GM23338 (cell line): ENCODE data around the gene CREB3L4. TPM values are rescaled to one million over a fixed set of nuclear protein-coding genes. Genes with fewer than 3 reads are reported as not detected.

ENCODE experiments used
- ATAC-seq: fragments of 200-7000 bp; cut with Tn5 transposase; 3 replicates; pipeline ENCODE4 v1.9.1; 2020
- DNase-seq: peaks from one replicate; pipeline ENCODE4 v3.0.0-alpha.2; 2015; ENCODE audit warnings: low spot score
- H2AFZ ChIP-seq: fragments of 200-600 bp; sonication (generic); 2 replicates; pipeline ENCODE4 v1.8.0; 2016; ENCODE audit warnings: antibody characterized with exemption, mild to moderate bottlenecking, moderate library complexity
- H3F3A ChIP-seq: fragments of 200-600 bp; sonication (generic); replicated peaks from 2 replicates; pipeline ENCODE4 v1.8.0; 2017; ENCODE audit warnings: antibody characterized with exemption, mixed run types, low read depth
- H3K27ac ChIP-seq: fragments of 200-600 bp; sonication (generic); 2 replicates; pipeline ENCODE4 v1.6.1; 2016; ENCODE audit warnings: low read depth
- H3K27me3 ChIP-seq: fragments of 200-600 bp; sonication (generic); 2 replicates; pipeline ENCODE4 v1.8.0; 2016; ENCODE audit warnings: mild to moderate bottlenecking, mixed run types, moderate library complexity; ENCODE audit not compliant: insufficient read depth
- H3K36me3 ChIP-seq: fragments of 200-600 bp; sonication (generic); 2 replicates; pipeline ENCODE4 v1.8.0; 2016; ENCODE audit warnings: mild to moderate bottlenecking; ENCODE audit not compliant: insufficient read depth
- H3K4me1 ChIP-seq: fragments of 200-600 bp; sonication (generic); 2 replicates; pipeline ENCODE4 v1.8.0; 2016; ENCODE audit warnings: mild to moderate bottlenecking, moderate library complexity; ENCODE audit not compliant: insufficient read depth
- H3K4me2 ChIP-seq: fragments of 200-600 bp; sonication (generic); 2 replicates; pipeline ENCODE4 v1.7.1; 2017; ENCODE audit warnings: mixed run types
- H3K4me3 ChIP-seq: fragments of 200-600 bp; sonication (generic); 2 replicates; pipeline ENCODE4 v1.6.1; 2016; ENCODE audit warnings: mixed run types
- H3K79me2 ChIP-seq: fragments of 200-600 bp; sonication (generic); replicated peaks from 2 replicates; pipeline ENCODE4 v1.8.0; 2017; ENCODE audit warnings: mild to moderate bottlenecking; ENCODE audit not compliant: insufficient read depth
- H3K9me2 ChIP-seq: fragments of 200-600 bp; sonication (generic); 2 replicates; pipeline ENCODE4 v1.8.0; 2017; ENCODE audit not compliant: insufficient read depth
- H4K20me1 ChIP-seq: fragments of 200-600 bp; sonication (generic); replicated peaks from 2 replicates; pipeline ENCODE4 v1.8.0; 2017; ENCODE audit warnings: mild to moderate bottlenecking; ENCODE audit not compliant: insufficient read depth
- H3K27ac Mint-ChIP-seq: 2 replicates; pipeline ENCODE4 v1.8.0; 2020; ENCODE audit warnings: inconsistent platforms, mild to moderate bottlenecking, moderate library complexity, mixed read lengths
- H3K27me3 Mint-ChIP-seq: 3 replicates; pipeline ENCODE4 v1.8.0; 2022; ENCODE audit warnings: low read depth, mild to moderate bottlenecking, moderate library complexity, mixed read lengths, inconsistent platforms; ENCODE audit not compliant: insufficient read depth, poor library complexity
- H3K36me3 Mint-ChIP-seq: 3 replicates; pipeline ENCODE4 v1.8.0; 2021; ENCODE audit warnings: low read depth, mild to moderate bottlenecking, inconsistent platforms, moderate library complexity, mixed read lengths
- H3K4me1 Mint-ChIP-seq: 3 replicates; pipeline ENCODE4 v1.8.0; 2020; ENCODE audit warnings: mild to moderate bottlenecking, inconsistent platforms, mixed read lengths
- H3K4me3 Mint-ChIP-seq: 3 replicates; pipeline ENCODE4 v1.8.0; 2021; ENCODE audit warnings: moderate library complexity, mild to moderate bottlenecking, inconsistent platforms, mixed read lengths
- H3K9me3 Mint-ChIP-seq: 3 replicates; pipeline ENCODE4 v1.8.0; 2020; ENCODE audit warnings: moderate library complexity, mild to moderate bottlenecking, inconsistent platforms, mixed read lengths
- CREB1 ChIP-seq: fragments of 250-450 bp; sonication (Bioruptor Pico); IDR thresholded peaks from 2 replicates; pipeline ENCODE4 v1.5.0; 2020; ENCODE audit warnings: low read depth, mild to moderate bottlenecking, moderate library complexity
- EZH2 ChIP-seq: fragments of 200-600 bp; sonication (generic); IDR thresholded peaks from one replicate; pipeline ENCODE4 v1.8.0; 2017; ENCODE audit warnings: antibody characterized with exemption, mild to moderate bottlenecking, low read depth; ENCODE audit not compliant: unreplicated experiment
- EZH2phosphoT487 ChIP-seq: fragments of 200-600 bp; sonication (generic); IDR thresholded peaks from one replicate; pipeline ENCODE4 v1.8.1; 2018; ENCODE audit warnings: antibody characterized with exemption; ENCODE audit not compliant: unreplicated experiment
- JUNB ChIP-seq: IDR thresholded peaks from one replicate; pipeline ENCODE4 v1.6.1; 2016; ENCODE audit warnings: antibody characterized with exemption; ENCODE audit not compliant: unreplicated experiment
- NANOG ChIP-seq: IDR thresholded peaks from 2 replicates; pipeline ENCODE4 v1.6.1; 2016; ENCODE audit warnings: antibody characterized with exemption, borderline replicate concordance
- POLR2AphosphoS5 ChIP-seq: IDR thresholded peaks from 2 replicates; pipeline ENCODE4 v1.6.1; 2016; ENCODE audit warnings: antibody characterized with exemption, low read depth
- STAT1 ChIP-seq: IDR thresholded peaks from one replicate; pipeline ENCODE4 v1.6.1; 2016; ENCODE audit warnings: antibody characterized with exemption; ENCODE audit not compliant: unreplicated experiment
- ZNF114 ChIP-seq: fragments of 250-450 bp; sonication (Bioruptor Pico); IDR thresholded peaks from 2 replicates; pipeline ENCODE4 v1.5.0; 2020; ENCODE audit warnings: mild to moderate bottlenecking, moderate library complexity
- polyA plus RNA-seq: library from polyadenylated mRNA; unstranded; fragments of >200 nt; fragmentation: Nextera tagmentation; extraction: Ambion mirVana; gene quantifications from 2 replicates; pipeline ENCODE4 v1.2.1, GENCODE V29; 2016
- total RNA-seq: library from RNA; depleted of rRNA; stranded (reverse); fragments of >200 nt; shearing (Covaris generic); gene quantifications from 2 replicates; pipeline ENCODE4 v1.2.3, GENCODE V29; 2014
- TF ChIP-seq, protein P1 (sequence below): IDR thresholded peaks from 2 replicates; pipeline ENCODE4 v1.6.1; 2016; ENCODE audit warnings: antibody characterized with exemption
- TF ChIP-seq, protein P2 (sequence below), 2 experiments: fragments of 200-600 bp in 1 of 2; sonication (generic) in 1 of 2; conservative IDR thresholded peaks; 2 replicates each; pipeline versions ENCODE4 v1.5.1 to v1.6.1; 2016 to 2017; ENCODE audit warnings: antibody characterized with exemption in 2 of 2, low read depth in 2 of 2, mild to moderate bottlenecking in 2 of 2, moderate library complexity in 1 of 2
- TF ChIP-seq, protein P3 (sequence below): IDR thresholded peaks from one replicate; pipeline ENCODE4 v1.6.1; 2018; ENCODE audit warnings: antibody characterized with exemption; ENCODE audit not compliant: unreplicated experiment

Gene CREB3L4
- total and polyA plus RNA-seq, 2 experiments from 2014 or later, result 19.3 to 26.8 TPM

DNA sequence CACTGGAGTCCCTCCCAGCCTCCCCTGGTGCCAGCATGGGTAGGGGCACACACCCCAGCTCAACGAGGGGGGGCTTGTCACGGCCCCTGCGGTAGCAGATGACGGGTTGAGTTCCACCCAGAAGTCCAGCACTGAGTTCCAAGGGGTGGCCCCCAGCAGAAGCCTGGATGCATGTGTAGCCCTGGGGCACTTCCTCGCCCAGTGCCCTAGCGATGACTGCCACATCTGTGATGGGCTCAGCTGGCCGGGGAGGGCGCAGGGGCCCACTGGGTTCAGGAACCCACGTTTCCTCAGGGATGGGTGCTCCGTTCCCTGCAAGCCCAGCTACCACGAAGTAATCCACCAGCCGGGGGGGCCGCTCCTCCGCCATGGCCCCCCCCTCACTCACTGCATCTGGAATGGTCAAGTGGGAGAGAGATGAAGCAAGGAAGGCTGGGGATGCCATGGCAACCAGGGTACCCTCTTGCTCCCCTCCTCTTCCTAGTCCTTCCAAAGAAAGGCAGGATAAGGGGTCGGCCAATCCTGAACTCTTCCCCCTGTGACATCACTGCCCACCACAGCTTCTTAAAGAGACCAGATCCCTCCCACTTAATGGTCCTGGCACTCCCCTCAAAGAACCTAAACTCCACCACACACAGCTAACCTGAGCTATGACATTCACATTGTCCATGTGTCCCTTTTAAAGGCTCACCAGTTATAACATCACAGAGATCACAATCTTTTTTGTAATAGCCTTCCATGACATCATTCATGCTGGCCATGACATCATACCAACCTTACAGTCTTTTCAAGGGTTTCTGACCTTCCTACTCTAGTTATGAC, 23.5 kb upstream of the CREB3L4 start:
- peak overlapping the region; percentile 87 for H3K4me3 Mint-ChIP-seq
- Histone ChIP-seq H3K27ac (no peak overlapping the region), H3K79me2 (peaks cover 16% of the 10 kb centered on the region), H4K20me1 (0 out of 2 replicates have a peak, but pooled peaks cover 3% of the 10 kb centered on the region), H3F3A (peaks cover 5% of the 10 kb centered on the region; the same call in 1 of the 2 replicates), H2AFZ (no peak overlapping the region), H3K4me2 (no peak overlapping the region), H3K4me3 (peak overlapping the region; percentile 95; the same call in 1 of the 2 replicates), H3K9me2 (no peaks in the 10 kb centered on the region), H3K4me1 (peaks cover 10% of the 10 kb centered on the region; the same call in 1 of the 2 replicates), H3K27me3 (no peaks in the 10 kb centered on the region), H3K36me3 (0 out of 2 replicates have a peak, but pooled peaks cover 3% of the 10 kb centered on the region)
- H3K4me1 Mint-ChIP-seq, result peaks cover 18% of the 10 kb centered on the region
- TF ChIP-seq CREB1 (CRISPR knock-in tag), result peak; percentile 80
- no peak for TF ChIP-seq STAT1
- no peak for TF ChIP-seq EZH2
- TF ChIP-seq EZH2phosphoT487, result no peak
- TF ChIP-seq, protein P1, sequence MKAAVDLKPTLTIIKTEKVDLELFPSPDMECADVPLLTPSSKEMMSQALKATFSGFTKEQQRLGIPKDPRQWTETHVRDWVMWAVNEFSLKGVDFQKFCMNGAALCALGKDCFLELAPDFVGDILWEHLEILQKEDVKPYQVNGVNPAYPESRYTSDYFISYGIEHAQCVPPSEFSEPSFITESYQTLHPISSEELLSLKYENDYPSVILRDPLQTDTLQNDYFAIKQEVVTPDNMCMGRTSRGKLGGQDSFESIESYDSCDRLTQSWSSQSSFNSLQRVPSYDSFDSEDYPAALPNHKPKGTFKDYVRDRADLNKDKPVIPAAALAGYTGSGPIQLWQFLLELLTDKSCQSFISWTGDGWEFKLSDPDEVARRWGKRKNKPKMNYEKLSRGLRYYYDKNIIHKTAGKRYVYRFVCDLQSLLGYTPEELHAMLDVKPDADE, result no peak
- no peak for ATAC-seq
- no peak for DNase-seq
- H3K27me3 Mint-ChIP-seq, result peaks cover 20% of the 10 kb centered on the region
- H3K9me3 Mint-ChIP-seq, result no peaks in the 10 kb centered on the region; the same call in 2 of the 3 replicates
- no peak overlapping the region for H3K27ac Mint-ChIP-seq
- peaks cover 48% of the 10 kb centered on the region for H3K36me3 Mint-ChIP-seq

DNA sequence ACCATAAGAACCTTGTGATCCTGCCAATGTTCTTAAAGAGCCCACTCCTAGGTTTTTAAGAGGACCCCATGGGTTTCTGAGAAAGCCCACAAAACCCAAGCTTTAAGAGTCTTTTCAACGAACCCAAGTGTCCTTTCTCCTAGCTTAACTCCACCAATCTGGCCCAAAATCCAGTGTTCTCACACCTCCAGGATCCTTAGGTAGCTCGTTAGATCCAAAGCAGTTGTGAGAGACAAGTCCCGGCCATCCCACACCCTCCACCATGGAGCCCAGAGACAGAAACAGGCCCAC, 22.9 kb upstream of the CREB3L4 start:
- Histone ChIP-seq H4K20me1 (0 out of 2 replicates have a peak, but pooled peaks cover 3% of the 10 kb centered on the region), H3K4me1 (peaks cover 10% of the 10 kb centered on the region; the same call in 1 of the 2 replicates), H3K79me2 (peaks cover 16% of the 10 kb centered on the region), H3K27me3 (no peaks in the 10 kb centered on the region), H3K27ac (no peak overlapping the region), H2AFZ (no peak overlapping the region), H3K36me3 (0 out of 2 replicates have a peak, but pooled peaks cover 7% of the 10 kb centered on the region), H3K4me2 (peak overlapping the region; percentile 99), H3K9me2 (no peaks in the 10 kb centered on the region), H3K4me3 (peak overlapping the region; percentile 95), H3F3A (peaks cover 5% of the 10 kb centered on the region; the same call in 1 of the 2 replicates)
- Mint-ChIP-seq H3K4me3 (peak overlapping the region; percentile 87), H3K27ac (no peak overlapping the region), H3K27me3 (peaks cover 17% of the 10 kb centered on the region), H3K9me3 (no peaks in the 10 kb centered on the region; the same call in 2 of the 3 replicates), H3K4me1 (peaks cover 18% of the 10 kb centered on the region), H3K36me3 (peaks cover 44% of the 10 kb centered on the region)
- ATAC-seq, result no peak
- DNase-seq, result no peak
- TF ChIP-seq POLR2AphosphoS5, result no peak
- TF ChIP-seq ZNF114 (CRISPR knock-in tag), result no peak
- TF ChIP-seq, protein P2, sequence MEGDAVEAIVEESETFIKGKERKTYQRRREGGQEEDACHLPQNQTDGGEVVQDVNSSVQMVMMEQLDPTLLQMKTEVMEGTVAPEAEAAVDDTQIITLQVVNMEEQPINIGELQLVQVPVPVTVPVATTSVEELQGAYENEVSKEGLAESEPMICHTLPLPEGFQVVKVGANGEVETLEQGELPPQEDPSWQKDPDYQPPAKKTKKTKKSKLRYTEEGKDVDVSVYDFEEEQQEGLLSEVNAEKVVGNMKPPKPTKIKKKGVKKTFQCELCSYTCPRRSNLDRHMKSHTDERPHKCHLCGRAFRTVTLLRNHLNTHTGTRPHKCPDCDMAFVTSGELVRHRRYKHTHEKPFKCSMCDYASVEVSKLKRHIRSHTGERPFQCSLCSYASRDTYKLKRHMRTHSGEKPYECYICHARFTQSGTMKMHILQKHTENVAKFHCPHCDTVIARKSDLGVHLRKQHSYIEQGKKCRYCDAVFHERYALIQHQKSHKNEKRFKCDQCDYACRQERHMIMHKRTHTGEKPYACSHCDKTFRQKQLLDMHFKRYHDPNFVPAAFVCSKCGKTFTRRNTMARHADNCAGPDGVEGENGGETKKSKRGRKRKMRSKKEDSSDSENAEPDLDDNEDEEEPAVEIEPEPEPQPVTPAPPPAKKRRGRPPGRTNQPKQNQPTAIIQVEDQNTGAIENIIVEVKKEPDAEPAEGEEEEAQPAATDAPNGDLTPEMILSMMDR (conservative IDR thresholded peaks at IDR 0.05; ENCODE audit: low read depth in 2 of 2), result no peak
- no peak for TF ChIP-seq CREB1 (CRISPR knock-in tag)
- TF ChIP-seq, protein P3, sequence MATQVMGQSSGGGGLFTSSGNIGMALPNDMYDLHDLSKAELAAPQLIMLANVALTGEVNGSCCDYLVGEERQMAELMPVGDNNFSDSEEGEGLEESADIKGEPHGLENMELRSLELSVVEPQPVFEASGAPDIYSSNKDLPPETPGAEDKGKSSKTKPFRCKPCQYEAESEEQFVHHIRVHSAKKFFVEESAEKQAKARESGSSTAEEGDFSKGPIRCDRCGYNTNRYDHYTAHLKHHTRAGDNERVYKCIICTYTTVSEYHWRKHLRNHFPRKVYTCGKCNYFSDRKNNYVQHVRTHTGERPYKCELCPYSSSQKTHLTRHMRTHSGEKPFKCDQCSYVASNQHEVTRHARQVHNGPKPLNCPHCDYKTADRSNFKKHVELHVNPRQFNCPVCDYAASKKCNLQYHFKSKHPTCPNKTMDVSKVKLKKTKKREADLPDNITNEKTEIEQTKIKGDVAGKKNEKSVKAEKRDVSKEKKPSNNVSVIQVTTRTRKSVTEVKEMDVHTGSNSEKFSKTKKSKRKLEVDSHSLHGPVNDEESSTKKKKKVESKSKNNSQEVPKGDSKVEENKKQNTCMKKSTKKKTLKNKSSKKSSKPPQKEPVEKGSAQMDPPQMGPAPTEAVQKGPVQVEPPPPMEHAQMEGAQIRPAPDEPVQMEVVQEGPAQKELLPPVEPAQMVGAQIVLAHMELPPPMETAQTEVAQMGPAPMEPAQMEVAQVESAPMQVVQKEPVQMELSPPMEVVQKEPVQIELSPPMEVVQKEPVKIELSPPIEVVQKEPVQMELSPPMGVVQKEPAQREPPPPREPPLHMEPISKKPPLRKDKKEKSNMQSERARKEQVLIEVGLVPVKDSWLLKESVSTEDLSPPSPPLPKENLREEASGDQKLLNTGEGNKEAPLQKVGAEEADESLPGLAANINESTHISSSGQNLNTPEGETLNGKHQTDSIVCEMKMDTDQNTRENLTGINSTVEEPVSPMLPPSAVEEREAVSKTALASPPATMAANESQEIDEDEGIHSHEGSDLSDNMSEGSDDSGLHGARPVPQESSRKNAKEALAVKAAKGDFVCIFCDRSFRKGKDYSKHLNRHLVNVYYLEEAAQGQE, result no peak
- TF ChIP-seq EZH2, result no peak
- no peak for TF ChIP-seq JUNB
- no peak for TF ChIP-seq NANOG
